ENCODE results near the gene CDC5L. TPM values are rescaled to one million over a fixed set of nuclear protein-coding genes. Genes with fewer than 3 reads are reported as not detected.

Gene CDC5L
- total RNA-seq, 1 donor from 2014 or later, result 20.0 TPM

GRCh38 chr6:44485601-44486401, 98.3 kb downstream of the CDC5L start:
- DNase-seq, result no peak
- peaks cover 45% of the 10 kb centered on the region for H3K27me3 ChIP-seq (ENCODE audit: low read depth)
- intact Hi-C loops (cut with micrococcal nuclease), result no loop called here
- TF ChIP-seq CTCF (IDR thresholded peaks at IDR 0.05; ENCODE audit: borderline replicate concordance), result no peak
- peaks cover 5% of the 10 kb centered on the region for H3K4me1 ChIP-seq
- H3K4me3 ChIP-seq, result no peak overlapping the region
- H3K36me3 ChIP-seq, result no peaks in the 10 kb centered on the region
- H3K9me3 ChIP-seq (replicated peaks), result no peaks in the 10 kb centered on the region
- no peak overlapping the region for H3K27ac ChIP-seq (replicated peaks)

GRCh38 chr6:44487002-44487401, 99.5 kb downstream of the CDC5L start:
- no peaks in the 10 kb centered on the region for H3K9me3 ChIP-seq (replicated peaks)
- intact Hi-C loops (cut with micrococcal nuclease), result no loop called here
- no peak overlapping the region for H3K4me3 ChIP-seq
- no peak overlapping the region for H3K27ac ChIP-seq (replicated peaks)
- no peak for DNase-seq
- no peak for TF ChIP-seq CTCF (IDR thresholded peaks at IDR 0.05; ENCODE audit: borderline replicate concordance)
- no peaks in the 10 kb centered on the region for H3K36me3 ChIP-seq
- peaks cover 45% of the 10 kb centered on the region for H3K27me3 ChIP-seq (ENCODE audit: low read depth)
- H3K4me1 ChIP-seq, result peaks cover 5% of the 10 kb centered on the region

- H3K27me3 ChIP-seq (ENCODE audit: low read depth), result peaks cover 45% of the 10 kb centered on the region
- H3K4me3 ChIP-seq, result no peak overlapping the region
- peaks cover 5% of the 10 kb centered on the region for H3K4me1 ChIP-seq
- no peaks in the 10 kb centered on the region for H3K9me3 ChIP-seq (replicated peaks)
- intact Hi-C loops (cut with micrococcal nuclease), result no loop called here
- no peak for DNase-seq
- no peaks in the 10 kb centered on the region for H3K36me3 ChIP-seq
- TF ChIP-seq CTCF (IDR thresholded peaks at IDR 0.05; ENCODE audit: borderline replicate concordance), result no peak
- no peak overlapping the region for H3K27ac ChIP-seq (replicated peaks)
Measured at GRCh38 chr6:44487586-44487985, 100.1 kb downstream of the CDC5L start.

GRCh38 chr6:44489910-44490604, 102.6 kb downstream of the CDC5L start:
- H3K27ac ChIP-seq (replicated peaks), result peak overlapping the region; percentile 59
- TF ChIP-seq CTCF (IDR thresholded peaks at IDR 0.05; ENCODE audit: borderline replicate concordance), result no peak
- no peaks in the 10 kb centered on the region for H3K9me3 ChIP-seq (replicated peaks)
- DNase-seq, result no peak
- no peaks in the 10 kb centered on the region for H3K36me3 ChIP-seq
- H3K4me3 ChIP-seq, result no peak overlapping the region
- intact Hi-C loops (cut with micrococcal nuclease), result no loop called here
- peaks cover 31% of the 10 kb centered on the region for H3K27me3 ChIP-seq (ENCODE audit: low read depth)
- H3K4me1 ChIP-seq, result peaks cover 5% of the 10 kb centered on the region

- Histone ChIP-seq H3K9me3 (replicated peaks) (no peaks in the 10 kb centered on the region), H3K27me3 (ENCODE audit: low read depth) (peaks cover 22% of the 10 kb centered on the region), H3K27ac (replicated peaks) (no peak overlapping the region), H3K36me3 (no peaks in the 10 kb centered on the region), H3K4me1 (peaks cover 5% of the 10 kb centered on the region), H3K4me3 (no peak overlapping the region)
- intact Hi-C loops (cut with micrococcal nuclease), result no loop called here
- TF ChIP-seq CTCF (IDR thresholded peaks at IDR 0.05; ENCODE audit: borderline replicate concordance), result no peak
- no peak for DNase-seq
Measured at GRCh38 chr6:44493132-44493531, 105.6 kb downstream of the CDC5L start.

Data from left ventricle myocardium inferior (tissue), 1 donor.